HG02970 (cell line): ENCODE results near the gene F2.
"Not testable (repeated sequence)": the region's sequence is repeated elsewhere in the genome, so short reads cannot be mapped to it uniquely, and the experiment has no call there.

ENCODE experiments used
- ATAC-seq: cut with Tn5 transposase; IDR thresholded peaks from one replicate; pipeline ENCODE4 v1.9.1; 2021; ENCODE audit warnings: mild to moderate bottlenecking, moderate library complexity, moderate number of reproducible peaks; ENCODE audit not compliant: unreplicated experiment, low FRiP score

F2 gene

GRCh38 chr11:46710821-46711269, 8.2 kb upstream of the F2 start:
- ATAC-seq = no peak

- no peak for ATAC-seq
Measured at GRCh38 chr11:46711303-46711702, 7.7 kb upstream of the F2 start.

DNA sequence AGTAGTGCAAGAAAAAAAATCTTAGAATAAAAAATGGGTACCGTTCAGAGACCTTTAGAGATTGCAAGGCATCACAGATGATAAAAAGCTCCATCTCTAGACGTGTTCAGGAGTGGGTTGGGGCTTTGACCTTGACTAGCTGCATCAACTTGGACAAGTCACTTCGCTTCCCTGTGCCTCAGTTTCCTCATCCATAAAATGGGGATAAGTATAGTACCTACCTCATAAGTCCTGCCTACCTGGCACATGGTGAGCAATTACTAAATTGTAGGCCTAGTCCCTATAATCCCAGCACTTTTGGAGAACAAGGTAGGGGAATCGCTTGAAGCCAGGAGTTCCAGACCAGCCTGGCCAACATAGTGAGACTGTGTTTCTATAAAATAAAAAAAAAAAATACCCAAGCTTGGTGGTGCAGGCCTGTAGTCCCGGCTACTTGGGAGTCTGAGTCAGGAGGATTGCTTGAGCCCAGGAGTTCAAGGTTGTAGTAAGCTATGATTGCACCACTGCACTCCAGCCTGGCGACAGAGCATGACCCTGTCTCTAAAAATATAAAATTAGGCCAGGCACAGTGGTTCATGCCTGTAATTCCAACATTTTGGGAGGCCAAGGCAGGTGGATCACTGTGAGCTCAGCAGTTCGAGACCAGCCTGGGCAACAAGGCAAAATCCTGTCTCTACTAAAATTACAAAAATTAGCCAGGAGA, 6.0 kb upstream of the F2 start:
- ATAC-seq = no peak

GRCh38 chr11:46717825-46718154, 1.2 kb upstream of the F2 start:
- not testable (repeated sequence) for ATAC-seq

GRCh38 chr11:46718155-46719019, 626 bp upstream of the F2 start:
- no peak for ATAC-seq

DNA sequence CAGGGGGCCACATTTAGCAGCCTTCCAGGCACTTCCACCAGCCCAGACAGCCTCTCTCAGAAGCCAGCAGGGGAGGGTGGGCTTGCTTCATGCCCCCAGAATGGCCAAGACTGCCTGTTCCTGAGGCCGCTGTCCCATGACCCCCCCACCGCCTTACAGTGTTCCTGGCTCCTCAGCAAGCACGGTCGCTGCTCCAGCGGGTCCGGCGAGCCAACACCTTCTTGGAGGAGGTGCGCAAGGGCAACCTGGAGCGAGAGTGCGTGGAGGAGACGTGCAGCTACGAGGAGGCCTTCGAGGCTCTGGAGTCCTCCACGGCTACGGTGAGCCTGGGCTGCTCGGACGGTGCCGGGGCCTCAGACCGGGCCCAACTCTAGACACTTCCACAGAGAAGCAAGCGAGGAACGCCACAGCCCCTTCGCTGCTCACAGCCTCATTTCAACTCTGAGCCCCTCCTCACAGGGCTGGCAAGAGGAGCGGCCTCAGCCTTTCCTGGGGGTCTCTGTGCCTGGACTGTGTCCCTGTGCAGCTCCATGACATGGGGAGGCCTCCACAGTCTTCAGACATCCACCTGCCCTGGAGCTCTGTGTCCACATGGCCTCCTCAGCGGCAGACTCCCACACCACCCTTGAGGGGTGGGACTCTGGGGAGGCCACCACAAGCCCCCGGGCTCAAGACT, 668 bp downstream of the F2 start:
- no peak for ATAC-seq

DNA sequence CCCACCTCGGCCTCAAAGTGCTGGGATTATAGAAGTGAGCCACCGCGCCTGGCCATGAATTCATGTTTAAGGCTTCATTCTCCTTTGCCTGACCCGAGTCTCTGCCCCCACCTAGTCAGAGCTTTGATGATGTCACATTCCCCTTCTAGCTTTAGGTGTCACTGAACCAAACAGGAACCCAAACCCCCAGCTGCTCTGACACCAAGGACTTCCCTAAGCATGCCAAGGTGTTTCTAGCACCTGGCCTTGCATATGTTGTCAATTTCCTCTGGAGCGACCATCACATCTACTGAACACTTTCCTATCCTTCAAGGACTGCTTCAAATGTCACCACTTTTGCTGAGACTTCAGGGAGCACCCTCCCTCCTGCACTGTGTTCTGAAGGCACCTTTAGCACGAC, 2.3 kb downstream of the F2 start:
- ATAC-seq = no peak

GRCh38 chr11:46722566-46723358, 3.7 kb downstream of the F2 start:
- no peak for ATAC-seq

GRCh38 chr11:46723359-46723680, 4.3 kb downstream of the F2 start:
- no peak for ATAC-seq

DNA sequence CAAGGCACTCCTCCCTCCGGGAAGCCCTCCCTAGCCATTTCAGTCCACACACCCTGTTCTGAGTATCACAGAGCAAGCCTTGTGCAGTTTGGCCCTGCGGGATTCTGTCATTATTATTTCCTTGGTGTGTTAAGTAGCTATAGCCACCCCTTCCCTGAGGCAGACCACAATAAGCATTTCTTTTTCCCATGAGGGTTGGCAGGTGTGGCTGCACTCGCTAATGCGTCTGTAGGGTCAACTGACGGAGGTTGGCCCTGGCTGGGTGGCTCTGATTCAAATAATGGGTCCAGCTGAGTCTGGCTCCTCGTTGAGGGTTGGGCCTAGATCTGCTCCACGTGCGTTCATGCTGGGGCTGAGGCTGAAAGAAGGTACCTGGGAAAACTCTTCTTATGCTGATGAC, 5.1 kb downstream of the F2 start:
- no peak for ATAC-seq

DNA sequence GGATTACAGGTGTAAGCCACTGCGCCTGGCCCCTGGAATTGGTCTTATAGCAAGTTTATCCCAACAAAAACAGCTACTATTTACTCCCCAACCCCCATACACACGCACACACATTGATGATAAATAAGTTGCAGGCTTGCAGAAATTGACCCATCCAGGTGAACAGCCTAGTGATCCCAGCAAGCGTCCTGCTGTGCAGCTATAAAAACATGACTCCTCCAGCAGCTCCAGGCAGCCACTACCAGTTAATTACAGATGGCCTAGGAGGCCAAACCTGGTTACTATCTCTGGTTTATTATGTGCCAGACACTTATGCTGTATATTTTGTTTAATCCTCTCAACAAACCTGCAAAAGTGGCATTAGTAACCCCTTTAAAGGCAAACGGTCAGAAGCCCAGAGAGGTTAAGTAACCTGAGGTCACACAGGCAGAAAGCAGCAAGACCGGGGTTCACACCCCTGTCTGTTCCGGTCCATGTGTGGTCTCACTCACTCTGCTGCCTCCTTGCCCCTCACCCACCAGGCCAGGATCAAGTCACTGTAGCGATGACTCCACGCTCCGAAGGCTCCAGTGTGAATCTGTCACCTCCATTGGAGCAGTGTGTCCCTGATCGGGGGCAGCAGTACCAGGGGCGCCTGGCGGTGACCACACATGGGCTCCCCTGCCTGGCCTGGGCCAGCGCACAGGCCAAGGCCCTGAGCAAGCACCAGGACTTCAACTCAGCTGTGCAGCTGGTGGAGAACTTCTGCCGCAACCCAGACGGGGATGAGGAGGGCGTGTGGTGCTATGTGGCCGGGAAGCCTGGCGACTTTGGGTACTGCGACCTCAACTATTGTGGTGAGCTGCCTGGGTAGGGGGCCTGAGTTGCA, 6.6 kb downstream of the F2 start:
- no peak for ATAC-seq

DNA sequence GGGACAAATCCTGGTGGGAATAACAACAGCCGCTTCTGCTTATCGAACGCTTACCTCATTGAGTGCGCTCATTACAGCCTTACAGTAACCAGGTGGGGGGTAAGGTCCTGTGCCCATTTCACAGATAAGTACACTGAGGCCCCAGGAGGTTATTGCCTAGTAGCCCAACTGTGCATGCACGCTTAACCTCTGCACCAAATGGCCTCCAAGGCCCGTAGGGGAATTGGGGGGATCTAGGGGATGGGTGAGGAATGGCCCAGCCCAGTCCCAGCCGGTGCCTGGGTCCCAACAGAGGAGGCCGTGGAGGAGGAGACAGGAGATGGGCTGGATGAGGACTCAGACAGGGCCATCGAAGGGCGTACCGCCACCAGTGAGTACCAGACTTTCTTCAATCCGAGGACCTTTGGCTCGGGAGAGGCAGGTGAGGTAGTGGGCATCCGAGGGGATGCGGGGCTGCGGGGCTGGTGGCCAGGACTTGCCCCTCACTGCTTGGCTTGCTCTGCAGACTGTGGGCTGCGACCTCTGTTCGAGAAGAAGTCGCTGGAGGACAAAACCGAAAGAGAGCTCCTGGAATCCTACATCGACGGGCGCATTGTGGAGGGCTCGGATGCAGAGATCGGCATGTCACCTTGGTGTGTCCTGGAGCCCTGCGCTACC, 7.3 kb downstream of the F2 start:
- ATAC-seq = no peak

GRCh38 chr11:46727952-46728658, 9.1 kb downstream of the F2 start:
- ATAC-seq = no peak

DNA sequence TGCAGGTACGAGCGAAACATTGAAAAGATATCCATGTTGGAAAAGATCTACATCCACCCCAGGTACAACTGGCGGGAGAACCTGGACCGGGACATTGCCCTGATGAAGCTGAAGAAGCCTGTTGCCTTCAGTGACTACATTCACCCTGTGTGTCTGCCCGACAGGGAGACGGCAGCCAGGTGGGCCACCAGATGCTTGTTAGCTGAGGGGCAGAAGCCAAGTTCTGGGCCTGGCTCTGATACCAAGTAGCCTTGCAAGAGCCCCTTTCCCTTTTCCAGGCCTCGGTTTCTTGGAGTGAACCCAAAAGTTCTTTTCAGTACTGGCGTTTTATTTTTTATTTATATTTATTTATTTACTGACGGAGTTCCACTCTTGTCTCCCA, 9.6 kb downstream of the F2 start:
- ATAC-seq = no peak

GRCh38 chr11:46729110-46730027, 10.4 kb downstream of the F2 start:
- no peak for ATAC-seq

- no peak for ATAC-seq
Measured at GRCh38 chr11:46731545-46731944, 12.5 kb downstream of the F2 start.

DNA sequence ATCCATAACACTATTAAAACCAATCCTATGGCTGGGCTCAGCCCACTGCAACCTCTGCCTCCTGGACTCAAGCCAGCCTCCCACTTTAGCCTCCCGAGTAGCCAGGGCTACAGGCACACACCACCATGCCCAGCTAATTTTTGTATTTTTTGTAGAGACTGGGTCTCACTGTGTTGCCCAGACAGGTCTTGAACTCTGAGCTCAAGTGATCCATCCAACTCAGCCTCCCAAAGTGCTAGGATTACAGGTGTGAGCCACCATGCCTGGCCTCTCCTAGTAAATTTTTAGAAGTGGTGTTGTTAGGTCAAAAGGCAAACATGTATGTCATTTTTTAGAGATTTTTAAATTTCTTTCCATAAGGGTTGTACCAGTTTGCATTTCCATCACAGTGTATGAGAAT, 14.2 kb downstream of the F2 start:
- ATAC-seq = no peak

DNA sequence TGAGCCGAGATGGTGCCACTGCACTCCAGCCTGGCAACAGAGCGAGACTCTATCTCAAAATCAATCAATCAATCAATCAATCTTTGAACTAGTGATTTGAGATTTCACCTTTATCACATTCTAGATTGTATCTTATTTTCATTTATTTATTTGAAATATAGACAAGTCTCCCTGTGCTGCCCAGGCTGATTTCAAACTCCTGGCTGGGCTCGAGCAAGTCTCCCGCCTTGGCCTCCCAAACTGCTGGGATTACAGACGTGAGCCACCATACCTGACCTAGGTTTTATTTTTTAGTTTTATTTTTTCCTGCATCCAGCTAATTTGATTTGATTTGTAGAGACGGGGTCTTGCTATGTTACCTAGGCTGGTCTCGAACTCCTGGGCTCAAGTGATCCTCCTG, 17.1 kb downstream of the F2 start:
- ATAC-seq = no peak
